Erythroblast (primary cell): Measurements from ENCODE around the gene COMMD3.

Source experiments
- GATA1 ChIP-seq: IDR thresholded peaks from 2 replicates; pipeline ENCODE4 v1.6.1; 2011; ENCODE audit warnings: low read depth, mild to moderate bottlenecking, control low read depth, low read length, moderate library complexity
- POLR2A ChIP-seq: IDR thresholded peaks from 2 replicates; pipeline ENCODE4 v1.6.1; 2011; ENCODE audit warnings: mild to moderate bottlenecking, low read length

DNA sequence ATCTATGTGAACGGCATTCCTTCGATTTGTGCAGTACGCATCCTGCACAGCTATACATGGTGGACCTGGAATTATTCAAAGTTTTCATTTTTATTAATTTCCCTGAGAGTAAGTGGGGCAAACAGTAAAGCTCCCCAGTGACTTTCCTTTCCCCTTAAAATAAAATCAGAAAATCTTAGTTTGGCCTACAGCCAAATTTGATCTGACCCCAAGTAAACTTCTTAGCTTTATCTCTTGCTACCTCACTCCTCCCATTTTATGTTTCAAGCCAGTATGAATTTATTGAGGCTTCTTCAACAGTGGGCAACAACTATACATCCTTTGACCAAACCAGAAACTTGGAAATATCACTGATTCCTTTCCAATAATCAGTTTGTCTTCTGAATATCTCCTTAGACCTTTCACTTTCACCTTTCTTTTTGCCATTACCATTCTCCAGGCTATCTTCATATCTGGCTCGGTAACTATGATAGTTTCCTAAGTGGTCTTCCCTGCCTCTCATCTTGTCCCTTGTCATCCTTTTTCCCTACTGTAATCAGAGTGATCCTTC, 40.2 kb downstream of the COMMD3 start:
- TF ChIP-seq POLR2A: no peak
- no peak for TF ChIP-seq GATA1
